Fibroblast of mammary gland (primary cell): ENCODE measurements around the gene TYROBP.

Source experiments
- DNase-seq: peaks from one replicate; pipeline ENCODE4 v3.0.0-alpha.2; 2010; ENCODE audit warnings: low read depth
- H3K4me3 ChIP-seq: 2 replicates; pipeline ENCODE4 v1.5.1; 2011; ENCODE audit warnings: low read depth, mild to moderate bottlenecking, low read length, moderate library complexity; ENCODE audit not compliant: control insufficient read depth
- TF ChIP-seq, protein P1 (sequence below): conservative IDR thresholded peaks from 2 replicates; pipeline ENCODE4 v1.5.1; 2011; ENCODE audit warnings: low read depth, low read length, inconsistent platforms; ENCODE audit not compliant: control insufficient read depth, insufficient read depth

TYROBP gene

GRCh38 chr19:35938282-35939224 is 30.5 kb upstream of the TYROBP start:
- TF ChIP-seq, protein P1, sequence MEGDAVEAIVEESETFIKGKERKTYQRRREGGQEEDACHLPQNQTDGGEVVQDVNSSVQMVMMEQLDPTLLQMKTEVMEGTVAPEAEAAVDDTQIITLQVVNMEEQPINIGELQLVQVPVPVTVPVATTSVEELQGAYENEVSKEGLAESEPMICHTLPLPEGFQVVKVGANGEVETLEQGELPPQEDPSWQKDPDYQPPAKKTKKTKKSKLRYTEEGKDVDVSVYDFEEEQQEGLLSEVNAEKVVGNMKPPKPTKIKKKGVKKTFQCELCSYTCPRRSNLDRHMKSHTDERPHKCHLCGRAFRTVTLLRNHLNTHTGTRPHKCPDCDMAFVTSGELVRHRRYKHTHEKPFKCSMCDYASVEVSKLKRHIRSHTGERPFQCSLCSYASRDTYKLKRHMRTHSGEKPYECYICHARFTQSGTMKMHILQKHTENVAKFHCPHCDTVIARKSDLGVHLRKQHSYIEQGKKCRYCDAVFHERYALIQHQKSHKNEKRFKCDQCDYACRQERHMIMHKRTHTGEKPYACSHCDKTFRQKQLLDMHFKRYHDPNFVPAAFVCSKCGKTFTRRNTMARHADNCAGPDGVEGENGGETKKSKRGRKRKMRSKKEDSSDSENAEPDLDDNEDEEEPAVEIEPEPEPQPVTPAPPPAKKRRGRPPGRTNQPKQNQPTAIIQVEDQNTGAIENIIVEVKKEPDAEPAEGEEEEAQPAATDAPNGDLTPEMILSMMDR: no peak
- no peak for DNase-seq
- H3K4me3 ChIP-seq: no peak overlapping the region

DNA sequence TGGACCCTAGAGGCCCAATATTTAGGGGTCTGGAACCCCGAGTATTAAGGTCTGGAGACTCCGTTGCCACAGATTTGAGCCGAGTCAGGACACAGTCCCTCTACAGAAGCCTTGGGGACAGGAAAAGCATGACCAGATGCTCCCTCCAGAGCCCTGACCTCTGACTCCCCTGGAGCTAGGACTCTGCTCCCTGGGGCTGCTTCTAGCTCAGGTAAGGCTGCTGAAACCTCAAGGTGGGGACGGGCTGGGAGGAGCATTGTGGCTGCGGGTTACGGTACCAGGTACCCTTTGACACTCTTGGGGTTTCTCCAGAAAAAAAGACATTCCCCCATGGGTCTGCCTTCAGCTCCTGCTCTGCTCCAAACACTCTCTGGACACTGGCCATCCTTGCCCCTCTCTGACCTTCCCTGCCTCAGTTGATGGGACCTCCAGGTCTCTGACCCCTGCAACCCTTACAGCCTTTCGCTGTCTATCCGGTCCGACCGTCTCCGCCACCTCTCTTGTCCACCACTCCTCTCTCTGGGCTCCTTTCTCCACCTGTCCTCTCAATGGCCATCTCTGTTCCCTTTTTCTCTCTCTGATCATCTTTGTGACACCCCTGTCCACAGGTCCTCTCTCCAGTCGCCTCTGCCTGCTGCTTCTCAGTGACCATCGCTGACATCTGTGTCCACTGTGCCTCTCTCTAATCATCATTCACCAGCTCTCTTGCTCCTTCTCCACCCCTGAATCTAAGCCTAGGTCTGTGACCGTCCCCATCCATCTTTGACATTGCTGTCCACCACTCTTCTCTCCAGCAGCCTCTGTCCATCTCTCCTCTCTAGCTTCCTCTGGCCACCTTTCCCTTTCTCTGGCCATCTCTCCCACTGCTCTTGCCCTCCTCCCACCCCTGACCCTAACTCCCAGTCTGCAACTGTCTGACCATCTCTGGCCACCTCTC is 29.5 kb upstream of the TYROBP start:
- H3K4me3 ChIP-seq: peak overlapping the region; percentile 67
- DNase-seq: no peak
- TF ChIP-seq, protein P1: no peak

GRCh38 chr19:35936738-35937268 is 28.7 kb upstream of the TYROBP start:
- no peak for DNase-seq
- TF ChIP-seq, protein P1: no peak
- peak overlapping the region; percentile 67 for H3K4me3 ChIP-seq

GRCh38 chr19:35935911-35936737 is 28.0 kb upstream of the TYROBP start, which contains the start of gene LRFN3:
Gene LRFN3 (plus strand): TSS chr19:35936374. CDS start chr19:35939426, 3,052 bp downstream.
- DNase-seq: peak; percentile 59
- H3K4me3 ChIP-seq: peak within 1 kb of the TSS; percentile 67

DNA sequence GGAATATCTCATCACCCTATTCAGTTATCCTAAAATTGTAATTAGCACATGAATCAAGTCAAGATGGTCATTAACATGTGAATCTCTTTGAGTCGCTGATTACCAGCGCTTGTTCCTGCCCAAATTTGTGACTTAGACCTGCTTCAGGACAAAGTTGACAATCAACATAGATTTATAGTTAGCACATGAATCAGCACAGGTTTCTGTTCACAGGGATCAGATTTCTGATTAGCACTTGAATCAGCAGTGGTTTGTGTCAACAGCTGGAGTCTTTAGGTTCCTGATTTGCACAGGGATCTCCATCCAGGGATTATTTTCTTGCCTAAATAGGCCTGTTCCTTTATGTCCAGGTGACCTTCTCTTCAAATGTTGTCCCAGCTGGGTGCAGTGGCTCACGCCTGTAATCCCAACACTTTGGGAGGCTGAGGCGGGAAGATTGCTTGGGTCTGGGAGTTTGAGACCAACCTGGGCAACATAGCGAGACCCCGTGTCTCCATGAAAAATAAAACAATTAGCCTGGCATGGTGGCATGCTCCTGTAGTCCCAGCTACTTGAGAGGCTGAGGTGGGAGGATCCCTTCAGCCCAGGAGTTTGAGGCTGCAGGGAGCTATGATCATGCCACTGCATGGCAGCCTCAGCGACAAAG is 24.3 kb upstream of the TYROBP start:
- no peak overlapping the region for H3K4me3 ChIP-seq
- TF ChIP-seq, protein P1: no peak
- DNase-seq: no peak

More at GRCh38 chr19:35935911-35936737, 28.0 kb upstream of the TYROBP start, which contains the start of gene LRFN3:
- TF ChIP-seq, protein P1: no peak
